Epidermal melanocyte (primary cell): ENCODE data around the gene FYN.

Source experiments
- DNase-seq: peaks from one replicate; pipeline ENCODE4 v3.0.0; 2011; ENCODE audit warnings: low spot score; ENCODE audit not compliant: insufficient read length

FYN gene

GRCh38 chr6:111809264-111809663, 64.0 kb downstream of the FYN start:
- DNase-seq, result no peak

- DNase-seq, result no peak
These were observed 64.8 kb downstream of the FYN start for GRCh38 chr6:111808493-111808892.

- DNase-seq, result no peak
These were observed 66.4 kb downstream of the FYN start for GRCh38 chr6:111806561-111807497.

GRCh38 chr6:111806165-111806547, 67.1 kb downstream of the FYN start:
- DNase-seq, result no peak

GRCh38 chr6:111805511-111806164, 67.6 kb downstream of the FYN start:
- no peak for DNase-seq

GRCh38 chr6:111804627-111805235, 68.5 kb downstream of the FYN start:
- DNase-seq, result no peak

GRCh38 chr6:111803804-111804203, 69.4 kb downstream of the FYN start:
- no peak for DNase-seq

- DNase-seq, result no peak
These were observed 69.9 kb downstream of the FYN start for GRCh38 chr6:111803371-111803770.

- no peak for DNase-seq
These were observed 70.4 kb downstream of the FYN start for GRCh38 chr6:111802720-111803330.

- no peak for DNase-seq
These were observed 71.2 kb downstream of the FYN start for GRCh38 chr6:111802015-111802414.

GRCh38 chr6:111800821-111801220, 72.4 kb downstream of the FYN start:
- DNase-seq, result no peak

- DNase-seq, result no peak
These were observed 72.9 kb downstream of the FYN start for GRCh38 chr6:111800259-111800765.

- DNase-seq, result no peak
These were observed 73.5 kb downstream of the FYN start for GRCh38 chr6:111799576-111800258.

- DNase-seq, result no peak
These were observed 74.9 kb downstream of the FYN start for GRCh38 chr6:111798281-111798725.

- no peak for DNase-seq
These were observed 76.8 kb downstream of the FYN start for GRCh38 chr6:111796310-111796918.

GRCh38 chr6:111795558-111795957, 77.7 kb downstream of the FYN start:
- DNase-seq, result no peak

- DNase-seq, result no peak
These were observed 78.4 kb downstream of the FYN start for GRCh38 chr6:111794727-111795452.

GRCh38 chr6:111794300-111794699, 79.0 kb downstream of the FYN start:
- no peak for DNase-seq

GRCh38 chr6:111793711-111794111, 79.5 kb downstream of the FYN start:
- DNase-seq, result no peak
